DMS53 (cell line): Measurements from ENCODE around the gene OPHN1.
"Not testable (repeated sequence)": the region's sequence is repeated elsewhere in the genome, so short reads cannot be mapped to it uniquely, and the experiment has no call there.

ENCODE experiments used
- DNase-seq: peaks from one replicate; lab custom pipeline; 2025; lab: John Stamatoyannopoulos, UW

The OPHN1 gene

GRCh38 chrX:68421636-68422035, 11.7 kb downstream of the OPHN1 start:
- no peak for DNase-seq

GRCh38 chrX:68420559-68420958, 12.7 kb downstream of the OPHN1 start:
- DNase-seq, result no peak

GRCh38 chrX:68419975-68420374, 13.3 kb downstream of the OPHN1 start:
- no peak for DNase-seq

GRCh38 chrX:68417651-68418050, 15.6 kb downstream of the OPHN1 start:
- DNase-seq, result no peak

GRCh38 chrX:68416592-68416991, 16.7 kb downstream of the OPHN1 start:
- no peak for DNase-seq

GRCh38 chrX:68415316-68415715, 18.0 kb downstream of the OPHN1 start:
- no peak for DNase-seq

- no peak for DNase-seq
Observed at GRCh38 chrX:68413254-68413653, 20.0 kb downstream of the OPHN1 start.

GRCh38 chrX:68411729-68412128, 21.6 kb downstream of the OPHN1 start:
- no peak for DNase-seq

- no peak for DNase-seq
Observed at GRCh38 chrX:68409194-68409593, 24.1 kb downstream of the OPHN1 start.

- no peak for DNase-seq
Observed at GRCh38 chrX:68403522-68403921, 29.8 kb downstream of the OPHN1 start.

GRCh38 chrX:68403038-68403437, 30.3 kb downstream of the OPHN1 start:
- no peak for DNase-seq

- no peak for DNase-seq
Observed at GRCh38 chrX:68402094-68402493, 31.2 kb downstream of the OPHN1 start.

- no peak for DNase-seq
Observed at GRCh38 chrX:68398291-68398690, 35.0 kb downstream of the OPHN1 start.

- no peak for DNase-seq
Observed at GRCh38 chrX:68396953-68397352, 36.3 kb downstream of the OPHN1 start.

- not testable (repeated sequence) for DNase-seq
Observed at GRCh38 chrX:68389419-68389960, 43.8 kb downstream of the OPHN1 start.

- DNase-seq, result no peak
Observed at GRCh38 chrX:68387776-68388175, 45.5 kb downstream of the OPHN1 start.

GRCh38 chrX:68383540-68383939, 49.8 kb downstream of the OPHN1 start:
- DNase-seq, result no peak

- DNase-seq, result not testable (repeated sequence)
Observed at GRCh38 chrX:68377579-68377978, 55.7 kb downstream of the OPHN1 start.

GRCh38 chrX:68376373-68376772, 56.9 kb downstream of the OPHN1 start:
- no peak for DNase-seq

GRCh38 chrX:68375803-68376202, 57.5 kb downstream of the OPHN1 start:
- DNase-seq, result no peak

GRCh38 chrX:68372665-68373064, 60.6 kb downstream of the OPHN1 start:
- no peak for DNase-seq

GRCh38 chrX:68369559-68369958, 63.7 kb downstream of the OPHN1 start:
- DNase-seq, result no peak

GRCh38 chrX:68365341-68365740, 68.0 kb downstream of the OPHN1 start:
- DNase-seq, result no peak

- DNase-seq, result no peak
Observed at GRCh38 chrX:68363984-68364383, 69.3 kb downstream of the OPHN1 start.

- no peak for DNase-seq
Observed at GRCh38 chrX:68358679-68359078, 74.6 kb downstream of the OPHN1 start.
